ENCODE measurements around the gene TNFRSF1A. TPM values are rescaled to one million over a fixed set of nuclear protein-coding genes. Genes with fewer than 3 reads are reported as not detected.

TNFRSF1A gene
- polyA plus RNA-seq, 1 donor from 2014 or later, result 4.5 TPM

GRCh38 chr12:6376079-6376869 lies 34.4 kb upstream of the TNFRSF1A start:
- Histone ChIP-seq H2AFZ (ENCODE audit: low read depth, low read length) (no peak overlapping the region), H3K27ac (ENCODE audit: low read length) (no peak overlapping the region), H3K9me2 (ENCODE audit: insufficient read depth, low read length) (no peaks in the 10 kb centered on the region), H4K20me1 (ENCODE audit: insufficient read depth) (no peaks in the 10 kb centered on the region), H3K36me3 (ENCODE audit: insufficient read depth, low read length) (no peaks in the 10 kb centered on the region), H3K9ac (ENCODE audit: low read length) (no peak overlapping the region), H3F3A (ENCODE audit: insufficient read depth, low read length, poor library complexity, severe bottlenecking) (no peaks in the 10 kb centered on the region), H3K9me3 (ENCODE audit: low read length) (no peaks in the 10 kb centered on the region), H3K27me3 (ENCODE audit: insufficient read depth, low read depth, low read length) (no peaks in the 10 kb centered on the region), H3K4me2 (ENCODE audit: low read length) (no peak overlapping the region), H3K79me2 (replicated peaks; ENCODE audit: insufficient read depth, low read length) (no peaks in the 10 kb centered on the region), H3K4me3 (ENCODE audit: low read length) (no peak overlapping the region)
- no peak for TF ChIP-seq TAF1 (IDR thresholded peaks at IDR 0.05; ENCODE audit: low read depth)

DNA sequence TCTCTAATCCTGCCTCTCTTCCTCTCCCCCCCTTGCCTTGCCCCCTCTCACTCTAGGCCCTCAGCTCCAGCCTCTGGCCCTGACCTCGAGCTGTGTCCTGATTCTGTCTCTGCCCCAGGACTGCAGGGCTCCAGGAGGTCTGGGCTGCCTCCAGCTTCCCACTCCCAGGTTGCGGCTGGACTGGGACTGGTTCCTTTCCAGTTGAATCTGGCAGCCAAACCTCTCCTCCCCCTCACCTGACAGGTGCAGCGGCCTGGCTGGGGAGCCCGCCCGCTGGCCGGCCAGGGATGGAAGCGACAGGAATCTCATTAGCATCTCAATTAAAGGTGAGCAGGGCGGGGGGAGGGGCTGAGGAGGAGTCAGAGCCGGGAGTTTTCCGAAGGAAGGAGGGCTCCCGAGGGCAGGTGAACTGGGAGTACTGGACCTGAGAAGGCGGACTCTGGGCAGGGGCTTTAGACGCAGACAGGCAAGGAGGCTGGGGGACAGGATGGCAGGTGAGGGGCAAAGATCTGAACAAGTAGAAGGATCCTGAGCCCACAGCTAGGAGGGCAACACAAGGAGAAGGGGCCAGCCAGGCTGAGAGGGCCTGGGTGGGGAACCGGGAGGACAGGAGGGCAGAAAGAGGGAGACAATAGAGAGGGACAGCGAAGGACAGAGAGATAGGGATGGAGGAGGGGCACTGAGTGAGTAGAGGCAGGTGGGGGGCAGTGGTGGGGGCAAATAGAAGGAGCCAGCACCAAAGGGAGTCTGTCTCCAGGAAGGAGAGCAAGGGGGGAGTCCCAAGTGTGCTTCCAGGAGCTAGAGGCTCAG lies 33.6 kb upstream of the TNFRSF1A start, which contains the start of gene SCNN1A:
Gene SCNN1A (minus strand): TSS at position 295 of the 810 bp plus-strand sequence. CDS start 780 bp downstream, outside the sequence.
- Histone ChIP-seq H3K79me2 (replicated peaks; ENCODE audit: insufficient read depth, low read length) (no peaks in the 10 kb centered on the region), H4K20me1 (ENCODE audit: insufficient read depth) (no peaks in the 10 kb centered on the region), H3K36me3 (ENCODE audit: insufficient read depth, low read length) (no peaks in the 10 kb centered on the region), H3K4me3 (ENCODE audit: low read length) (no peak within 1 kb of the TSS), H3K27me3 (ENCODE audit: insufficient read depth, low read depth, low read length) (no peaks in the 10 kb centered on the region), H3F3A (ENCODE audit: insufficient read depth, low read length, poor library complexity, severe bottlenecking) (no peaks in the 10 kb centered on the region), H3K9me3 (ENCODE audit: low read length) (no peaks in the 10 kb centered on the region), H2AFZ (ENCODE audit: low read depth, low read length) (no peak within 1 kb of the TSS), H3K27ac (ENCODE audit: low read length) (no peak within 1 kb of the TSS), H3K9me2 (ENCODE audit: insufficient read depth, low read length) (no peaks in the 10 kb centered on the region), H3K4me2 (ENCODE audit: low read length) (no peak within 1 kb of the TSS), H3K9ac (ENCODE audit: low read length) (no peak within 1 kb of the TSS)
- TF ChIP-seq EZH2 (IDR thresholded peaks at IDR 0.05; ENCODE audit: borderline replicate concordance, insufficient read depth, low read length, poor library complexity, severe bottlenecking) (no peak), EP300 (conservative IDR thresholded peaks at IDR 0.05; ENCODE audit: poor library complexity, severe bottlenecking) (no peak), REST (IDR thresholded peaks at IDR 0.05; ENCODE audit: borderline replicate concordance) (no peak), SMC3 (conservative IDR thresholded peaks at IDR 0.05; ENCODE audit: poor library complexity) (no peak), MXI1 (conservative IDR thresholded peaks at IDR 0.05; ENCODE audit: poor library complexity, severe bottlenecking) (no peak), TAF1 (IDR thresholded peaks at IDR 0.05; ENCODE audit: low read depth) (no peak), RAD21 (conservative IDR thresholded peaks at IDR 0.05) (no peak), POLR2AphosphoS5 (IDR thresholded peaks at IDR 0.05) (no peak)
- TF ChIP-seq, protein P1, sequence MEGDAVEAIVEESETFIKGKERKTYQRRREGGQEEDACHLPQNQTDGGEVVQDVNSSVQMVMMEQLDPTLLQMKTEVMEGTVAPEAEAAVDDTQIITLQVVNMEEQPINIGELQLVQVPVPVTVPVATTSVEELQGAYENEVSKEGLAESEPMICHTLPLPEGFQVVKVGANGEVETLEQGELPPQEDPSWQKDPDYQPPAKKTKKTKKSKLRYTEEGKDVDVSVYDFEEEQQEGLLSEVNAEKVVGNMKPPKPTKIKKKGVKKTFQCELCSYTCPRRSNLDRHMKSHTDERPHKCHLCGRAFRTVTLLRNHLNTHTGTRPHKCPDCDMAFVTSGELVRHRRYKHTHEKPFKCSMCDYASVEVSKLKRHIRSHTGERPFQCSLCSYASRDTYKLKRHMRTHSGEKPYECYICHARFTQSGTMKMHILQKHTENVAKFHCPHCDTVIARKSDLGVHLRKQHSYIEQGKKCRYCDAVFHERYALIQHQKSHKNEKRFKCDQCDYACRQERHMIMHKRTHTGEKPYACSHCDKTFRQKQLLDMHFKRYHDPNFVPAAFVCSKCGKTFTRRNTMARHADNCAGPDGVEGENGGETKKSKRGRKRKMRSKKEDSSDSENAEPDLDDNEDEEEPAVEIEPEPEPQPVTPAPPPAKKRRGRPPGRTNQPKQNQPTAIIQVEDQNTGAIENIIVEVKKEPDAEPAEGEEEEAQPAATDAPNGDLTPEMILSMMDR (IDR thresholded peaks at IDR 0.05; ENCODE audit: poor library complexity, severe bottlenecking), result no peak
